ENCODE data around the gene NDUFB11. TPM values are rescaled to one million over a fixed set of nuclear protein-coding genes. Genes with fewer than 3 reads are reported as not detected.
"Not testable (repeated sequence)": the region's sequence is repeated elsewhere in the genome, so short reads cannot be mapped to it uniquely, and the experiment has no call there.

Gene NDUFB11
- total RNA-seq, 1 donor from 2014 or later = 63.8 TPM

DNA sequence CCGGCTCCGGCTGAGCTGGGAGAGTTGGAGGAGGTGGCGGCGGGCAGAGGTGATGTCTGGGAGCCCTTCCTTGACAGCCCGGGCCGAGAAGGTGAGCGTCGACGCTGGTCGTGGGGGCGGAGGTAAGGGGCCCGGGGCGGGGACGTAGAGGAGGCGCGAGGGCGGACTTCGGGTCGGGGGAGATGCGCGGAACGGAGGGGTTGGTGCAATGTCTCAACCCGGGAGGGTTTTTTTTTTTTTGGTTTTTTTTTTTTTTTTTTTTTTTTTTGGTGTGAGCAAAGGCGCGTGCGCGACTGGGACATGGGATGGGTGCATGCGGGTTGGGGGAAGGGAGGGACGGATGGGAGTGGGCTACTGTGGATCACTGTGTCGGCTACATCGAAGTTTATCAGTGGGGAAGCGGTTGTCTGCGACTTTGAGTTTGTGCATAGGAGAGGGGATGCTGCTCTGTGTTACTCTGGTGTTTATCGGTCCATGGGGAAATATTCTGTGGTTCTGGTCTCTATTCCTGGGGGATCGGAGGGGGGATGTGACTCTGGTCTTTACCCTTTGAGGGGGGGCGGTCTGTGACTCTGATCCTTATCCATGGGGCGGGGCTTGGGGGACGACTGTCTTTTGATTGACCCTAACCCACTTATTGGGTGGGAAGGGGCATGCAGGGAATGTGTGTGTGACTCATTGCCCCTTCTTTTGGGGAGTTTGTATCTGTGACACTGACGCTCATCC lies 1.1 kb upstream of the NDUFB11 start:
- TF ChIP-seq POLR2AphosphoS5 (IDR thresholded peaks at IDR 0.05; ENCODE audit: insufficient read depth in 1 of 2, low read depth in 1 of 2) = peak in 1 of 2 donors; percentile 51
- TF ChIP-seq, protein P1, sequence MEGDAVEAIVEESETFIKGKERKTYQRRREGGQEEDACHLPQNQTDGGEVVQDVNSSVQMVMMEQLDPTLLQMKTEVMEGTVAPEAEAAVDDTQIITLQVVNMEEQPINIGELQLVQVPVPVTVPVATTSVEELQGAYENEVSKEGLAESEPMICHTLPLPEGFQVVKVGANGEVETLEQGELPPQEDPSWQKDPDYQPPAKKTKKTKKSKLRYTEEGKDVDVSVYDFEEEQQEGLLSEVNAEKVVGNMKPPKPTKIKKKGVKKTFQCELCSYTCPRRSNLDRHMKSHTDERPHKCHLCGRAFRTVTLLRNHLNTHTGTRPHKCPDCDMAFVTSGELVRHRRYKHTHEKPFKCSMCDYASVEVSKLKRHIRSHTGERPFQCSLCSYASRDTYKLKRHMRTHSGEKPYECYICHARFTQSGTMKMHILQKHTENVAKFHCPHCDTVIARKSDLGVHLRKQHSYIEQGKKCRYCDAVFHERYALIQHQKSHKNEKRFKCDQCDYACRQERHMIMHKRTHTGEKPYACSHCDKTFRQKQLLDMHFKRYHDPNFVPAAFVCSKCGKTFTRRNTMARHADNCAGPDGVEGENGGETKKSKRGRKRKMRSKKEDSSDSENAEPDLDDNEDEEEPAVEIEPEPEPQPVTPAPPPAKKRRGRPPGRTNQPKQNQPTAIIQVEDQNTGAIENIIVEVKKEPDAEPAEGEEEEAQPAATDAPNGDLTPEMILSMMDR (IDR thresholded peaks at IDR 0.05) = no peak
- H3K4me3 ChIP-seq = peak overlapping the region; percentile 53 to 64
- intact Hi-C loops (cut with DNase I) = no loop called here
- no peaks in the 10 kb centered on the region for H3K27me3 ChIP-seq
- no peaks in the 10 kb centered on the region for H3K9me3 ChIP-seq
- no peak for DNase-seq (ENCODE audit: extremely low spot score in 2 of 2)
- H3K27ac ChIP-seq = peak overlapping the region; percentile 92
- peaks cover 24% of the 10 kb centered on the region for H3K4me1 ChIP-seq
- H3K36me3 ChIP-seq = peaks cover 0 to 7% of the 10 kb centered on the region in 2 donors

- intact Hi-C loops (cut with DNase I) = no loop called here
- no peak for DNase-seq (ENCODE audit: extremely low spot score in 2 of 2)
- Histone ChIP-seq H3K4me3 (peak overlapping the region; percentile 53 to 64), H3K27me3 (no peaks in the 10 kb centered on the region), H3K27ac (peak overlapping the region; percentile 92), H3K36me3 (peaks cover 0 to 7% of the 10 kb centered on the region in 2 donors), H3K4me1 (peaks cover 24% of the 10 kb centered on the region), H3K9me3 (no peaks in the 10 kb centered on the region)
- TF ChIP-seq POLR2AphosphoS5 (IDR thresholded peaks at IDR 0.05; ENCODE audit: insufficient read depth in 1 of 2, low read depth in 1 of 2) (no peak), POLR2A (IDR thresholded peaks at IDR 0.05) (no peak)
- TF ChIP-seq, protein P1 (IDR thresholded peaks at IDR 0.05) = no peak
Observed at GRCh38 chrX:47143894-47144625, 442 bp downstream of the NDUFB11 start.

DNA sequence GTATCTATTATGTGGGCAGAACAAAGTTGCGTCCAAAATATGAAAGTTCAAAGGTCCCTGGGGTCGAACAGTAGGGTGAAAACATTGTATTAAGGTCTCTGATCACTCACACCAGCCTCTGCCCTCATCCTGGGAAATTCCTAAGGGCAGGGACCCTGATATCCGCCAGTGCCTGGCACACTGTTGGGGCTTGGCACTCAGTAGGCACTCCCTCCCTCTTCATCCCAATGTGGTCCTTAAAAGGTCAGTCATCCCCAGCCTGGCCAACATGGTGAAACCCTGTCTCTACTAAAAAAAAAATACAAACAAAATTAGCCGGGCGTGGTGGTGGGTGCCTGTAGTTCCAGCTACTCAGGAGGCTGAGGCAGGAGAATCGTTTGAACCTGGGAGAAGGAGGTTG lies 6.3 kb downstream of the NDUFB11 start:
- DNase-seq (ENCODE audit: extremely low spot score in 2 of 2) = no peak
- no peak overlapping the region for H3K27ac ChIP-seq
- TF ChIP-seq POLR2A (IDR thresholded peaks at IDR 0.05) = no peak
- TF ChIP-seq, protein P1 (IDR thresholded peaks at IDR 0.05) = no peak
- TF ChIP-seq POLR2AphosphoS5 (IDR thresholded peaks at IDR 0.05; ENCODE audit: insufficient read depth in 1 of 2, low read depth in 1 of 2) = no peak

DNA sequence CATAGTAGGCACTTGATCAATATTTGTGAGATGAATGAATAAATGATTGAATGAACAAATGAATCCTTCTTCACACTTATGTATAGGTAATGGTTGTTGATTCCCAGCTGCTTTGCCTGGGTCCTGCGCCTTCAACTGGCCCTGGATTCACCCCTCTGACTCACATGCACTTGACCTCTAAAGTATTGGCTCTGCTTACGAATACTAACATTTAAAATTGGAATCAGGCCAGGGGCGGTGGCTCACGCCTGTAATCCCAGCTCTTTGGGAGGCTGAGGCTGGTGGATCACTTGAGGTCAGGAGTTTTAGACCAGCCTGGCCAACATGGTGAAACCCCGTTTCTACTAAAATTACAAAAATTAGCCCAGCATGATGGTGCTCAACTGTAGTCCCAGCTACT lies 8.9 kb downstream of the NDUFB11 start:
- DNase-seq (ENCODE audit: extremely low spot score in 2 of 2); H3K27ac ChIP-seq; H3K9me3 ChIP-seq; H3K4me1 ChIP-seq; intact Hi-C loops (cut with DNase I); H3K27me3 ChIP-seq; H3K36me3 ChIP-seq; H3K4me3 ChIP-seq: not testable (repeated sequence)

More for the DNA sequence above, 6.3 kb downstream of the NDUFB11 start:
- H3K36me3 ChIP-seq = peaks cover 0 to 7% of the 10 kb centered on the region in 2 donors
- no peaks in the 10 kb centered on the region for H3K27me3 ChIP-seq
- no peak overlapping the region for H3K4me3 ChIP-seq
- intact Hi-C loops (cut with DNase I) = no loop called here
- peaks cover 4% of the 10 kb centered on the region for H3K4me1 ChIP-seq
- H3K9me3 ChIP-seq = no peaks in the 10 kb centered on the region

GRCh38 chrX:47133493-47133892 lies 11.0 kb downstream of the NDUFB11 start:
- DNase-seq (ENCODE audit: extremely low spot score in 2 of 2) = no peak
- peaks cover 7% of the 10 kb centered on the region for H3K4me1 ChIP-seq

More at GRCh38 chrX:47133493-47133892, 11.0 kb downstream of the NDUFB11 start:
- Histone ChIP-seq H3K36me3 (no peaks in the 10 kb centered on the region), H3K9me3 (no peaks in the 10 kb centered on the region), H3K4me3 (no peak overlapping the region), H3K27me3 (no peaks in the 10 kb centered on the region), H3K27ac (no peak overlapping the region)
- intact Hi-C loops (cut with DNase I) = no loop called here
- TF ChIP-seq POLR2AphosphoS5 (IDR thresholded peaks at IDR 0.05; ENCODE audit: insufficient read depth in 1 of 2, low read depth in 1 of 2) (no peak), POLR2A (IDR thresholded peaks at IDR 0.05) (no peak)
- TF ChIP-seq, protein P1 (IDR thresholded peaks at IDR 0.05) = no peak

All from vagina (tissue), 2 donors.